ENCODE data around the gene KIF5C. TPM values are rescaled to one million over a fixed set of nuclear protein-coding genes. Genes with fewer than 3 reads are reported as not detected.

Gene KIF5C
- total RNA-seq, 1 donor from 2014 or later: 24.3 TPM

DNA sequence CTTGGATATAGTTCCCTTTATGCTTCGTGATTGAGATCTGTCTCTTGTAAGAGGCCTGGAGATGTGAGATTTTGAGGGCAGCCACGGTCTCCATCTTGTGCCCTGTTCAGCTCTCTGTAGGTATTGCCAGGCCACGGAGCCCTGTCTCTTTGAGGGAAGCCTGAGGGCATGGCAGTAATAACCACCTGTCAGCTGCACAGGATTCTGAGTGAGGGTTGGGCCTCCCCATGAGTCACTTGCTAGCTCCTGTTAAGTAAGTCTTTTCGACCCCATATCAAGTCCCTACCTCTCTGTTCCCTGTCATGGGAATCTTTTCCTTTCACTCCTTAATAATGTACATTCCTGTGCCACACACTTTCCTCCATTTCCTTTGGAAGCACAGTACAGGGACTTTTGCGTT, 183.9 kb downstream of the KIF5C start:
- peaks cover 15% of the 10 kb centered on the region for H3K4me1 Mint-ChIP-seq (ENCODE audit: low read depth, unreplicated experiment)
- FAIRE-seq (no peak), DNase-seq (ENCODE audit: low read depth) (no peak)
- TF ChIP-seq EZH2 (IDR thresholded peaks at IDR 0.05; ENCODE audit: insufficient read depth, low read length) (no peak), CTCF (IDR thresholded peaks at IDR 0.05; ENCODE audit: insufficient read depth, low read depth, low read length) (no peak)
- H3K27me3 Mint-ChIP-seq (ENCODE audit: low read depth, unreplicated experiment): no peaks in the 10 kb centered on the region
- no peak overlapping the region for H3K4me3 ChIP-seq (ENCODE audit: insufficient read depth, low read depth, low read length)
- H3K4me1 ChIP-seq (ENCODE audit: insufficient read depth, low read length): no peaks in the 10 kb centered on the region
- H3K36me3 Mint-ChIP-seq (ENCODE audit: low read depth, unreplicated experiment): no peaks in the 10 kb centered on the region
- H3K9ac ChIP-seq (ENCODE audit: low read length): no peak overlapping the region
- H3K36me3 ChIP-seq (ENCODE audit: insufficient read depth, low read length): no peaks in the 10 kb centered on the region
- no peaks in the 10 kb centered on the region for H3K27me3 ChIP-seq (ENCODE audit: insufficient read depth, low read length)
- H3K79me2 ChIP-seq (ENCODE audit: insufficient read depth, low read length): no peaks in the 10 kb centered on the region
- no peak overlapping the region for H2AFZ ChIP-seq (ENCODE audit: low read depth, low read length)
- no peak overlapping the region for H3K27ac ChIP-seq (ENCODE audit: low read depth, low read length)
- H3K9me3 Mint-ChIP-seq (ENCODE audit: unreplicated experiment): no peaks in the 10 kb centered on the region
- no peak overlapping the region for H3K4me2 ChIP-seq (ENCODE audit: low read length)
- no peaks in the 10 kb centered on the region for H3K9me3 ChIP-seq (ENCODE audit: insufficient read depth, low read depth, low read length)
- H4K20me1 ChIP-seq (ENCODE audit: insufficient read depth, low read length): no peaks in the 10 kb centered on the region
- no peak overlapping the region for H3K4me3 Mint-ChIP-seq (ENCODE audit: unreplicated experiment)
- no peak overlapping the region for H3K27ac Mint-ChIP-seq (ENCODE audit: unreplicated experiment)

GRCh38 chr2:149059822-149060221, 184.8 kb downstream of the KIF5C start:
- Histone ChIP-seq H3K36me3 (ENCODE audit: insufficient read depth, low read length) (no peaks in the 10 kb centered on the region), H3K79me2 (ENCODE audit: insufficient read depth, low read length) (no peaks in the 10 kb centered on the region), H3K27ac (ENCODE audit: low read depth, low read length) (no peak overlapping the region), H4K20me1 (ENCODE audit: insufficient read depth, low read length) (no peaks in the 10 kb centered on the region), H3K4me1 (ENCODE audit: insufficient read depth, low read length) (no peaks in the 10 kb centered on the region), H3K9ac (ENCODE audit: low read length) (no peak overlapping the region), H3K4me3 (ENCODE audit: insufficient read depth, low read depth, low read length) (no peak overlapping the region), H3K4me2 (ENCODE audit: low read length) (no peak overlapping the region), H3K9me3 (ENCODE audit: insufficient read depth, low read depth, low read length) (no peaks in the 10 kb centered on the region), H2AFZ (ENCODE audit: low read depth, low read length) (no peak overlapping the region), H3K27me3 (ENCODE audit: insufficient read depth, low read length) (no peaks in the 10 kb centered on the region)
- H3K27ac Mint-ChIP-seq (ENCODE audit: unreplicated experiment): no peak overlapping the region
- no peaks in the 10 kb centered on the region for H3K27me3 Mint-ChIP-seq (ENCODE audit: low read depth, unreplicated experiment)
- TF ChIP-seq CTCF (IDR thresholded peaks at IDR 0.05; ENCODE audit: insufficient read depth, low read depth, low read length): no peak
- no peak for TF ChIP-seq EZH2 (IDR thresholded peaks at IDR 0.05; ENCODE audit: insufficient read depth, low read length)
- DNase-seq (ENCODE audit: low read depth): no peak
- peaks cover 22% of the 10 kb centered on the region for H3K4me1 Mint-ChIP-seq (ENCODE audit: low read depth, unreplicated experiment)
- no peaks in the 10 kb centered on the region for H3K9me3 Mint-ChIP-seq (ENCODE audit: unreplicated experiment)
- no peak overlapping the region for H3K4me3 Mint-ChIP-seq (ENCODE audit: unreplicated experiment)
- H3K36me3 Mint-ChIP-seq (ENCODE audit: low read depth, unreplicated experiment): no peaks in the 10 kb centered on the region
- FAIRE-seq: no peak

DNA sequence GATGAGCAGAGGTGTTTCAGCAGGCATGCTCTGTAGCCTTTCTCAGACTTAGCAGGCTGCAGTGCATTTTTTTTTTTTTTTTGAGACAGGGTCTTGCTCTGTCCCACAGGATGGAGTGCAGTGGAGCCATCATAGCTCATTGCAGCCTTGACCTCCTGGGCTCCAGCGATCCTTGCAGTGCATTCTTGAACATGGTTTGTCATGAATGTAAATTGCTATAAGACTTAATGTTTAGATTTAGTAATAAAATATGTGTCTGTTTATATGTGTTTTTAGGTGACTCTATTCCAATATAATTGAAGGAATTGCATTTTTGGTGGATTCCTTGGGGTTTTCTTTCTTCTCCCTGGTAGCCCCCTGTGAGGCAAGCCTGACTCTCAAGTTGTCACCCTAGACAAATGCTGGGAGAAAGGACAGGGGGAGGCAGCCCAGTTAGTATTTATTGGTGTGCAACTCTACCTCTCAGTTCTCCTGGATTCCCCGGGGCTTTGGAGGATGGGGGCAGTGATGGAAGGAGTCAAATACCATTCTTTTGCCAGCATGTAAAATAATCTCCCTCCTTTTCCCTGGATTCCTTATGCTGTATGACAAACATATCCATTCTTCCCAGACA, 186.2 kb downstream of the KIF5C start:
- TF ChIP-seq CTCF (IDR thresholded peaks at IDR 0.05; ENCODE audit: insufficient read depth, low read depth, low read length) (no peak), EZH2 (IDR thresholded peaks at IDR 0.05; ENCODE audit: insufficient read depth, low read length) (no peak)
- Mint-ChIP-seq H3K9me3 (ENCODE audit: unreplicated experiment) (no peaks in the 10 kb centered on the region), H3K36me3 (ENCODE audit: low read depth, unreplicated experiment) (no peaks in the 10 kb centered on the region), H3K27ac (ENCODE audit: unreplicated experiment) (no peak overlapping the region), H3K4me1 (ENCODE audit: low read depth, unreplicated experiment) (peaks cover 24% of the 10 kb centered on the region), H3K27me3 (ENCODE audit: low read depth, unreplicated experiment) (no peaks in the 10 kb centered on the region), H3K4me3 (ENCODE audit: unreplicated experiment) (no peak overlapping the region)
- no peaks in the 10 kb centered on the region for H3K27me3 ChIP-seq (ENCODE audit: insufficient read depth, low read length)
- no peaks in the 10 kb centered on the region for H3K36me3 ChIP-seq (ENCODE audit: insufficient read depth, low read length)
- H2AFZ ChIP-seq (ENCODE audit: low read depth, low read length): no peak overlapping the region
- H3K27ac ChIP-seq (ENCODE audit: low read depth, low read length): no peak overlapping the region
- H3K9me3 ChIP-seq (ENCODE audit: insufficient read depth, low read depth, low read length): no peaks in the 10 kb centered on the region
- H3K9ac ChIP-seq (ENCODE audit: low read length): no peak overlapping the region
- no peaks in the 10 kb centered on the region for H3K79me2 ChIP-seq (ENCODE audit: insufficient read depth, low read length)
- no peaks in the 10 kb centered on the region for H4K20me1 ChIP-seq (ENCODE audit: insufficient read depth, low read length)
- H3K4me3 ChIP-seq (ENCODE audit: insufficient read depth, low read depth, low read length): no peak overlapping the region
- no peaks in the 10 kb centered on the region for H3K4me1 ChIP-seq (ENCODE audit: insufficient read depth, low read length)
- no peak overlapping the region for H3K4me2 ChIP-seq (ENCODE audit: low read length)
- DNase-seq (ENCODE audit: low read depth) (no peak), FAIRE-seq (no peak)

All from astrocyte (in vitro differentiated cells and primary cell).